Activated CD8-positive, alpha-beta memory T cell treated with anti-CD3 and anti-CD28 coated beads, Interleukin-2, amount 10 ng/mL, durations not matched to agents 7 days and 5 days (primary cell): ENCODE results near the gene TTL. TPM values are rescaled to one million over a fixed set of nuclear protein-coding genes. Genes with fewer than 3 reads are reported as not detected.
"Not testable (repeated sequence)": the region's sequence is repeated elsewhere in the genome, so short reads cannot be mapped to it uniquely, and the experiment has no call there.

Experiments
- ATAC-seq: fragments of 150-1000 bp; cut with Tn5 transposase; one replicate; pipeline ENCODE4 v1.10.0; 2021; ENCODE audit warnings: moderate library complexity
- CTCF ChIA-PET: fragments of 350-600 bp; sonication (Branson Sonifier 250); formaldehyde crosslinking; loops from one replicate; lab custom pipeline; 2021; ENCODE audit warnings: antibody characterized with exemption; lab: Charles Lee
- DNase-seq: peaks from one replicate; pipeline ENCODE4 v3.0.0-alpha.2; 2020
- H3K27ac Mint-ChIP-seq: one replicate; pipeline ENCODE4 v1.8.0; 2021; ENCODE audit warnings: mild to moderate bottlenecking, mixed read lengths
- H3K27me3 Mint-ChIP-seq: one replicate; pipeline ENCODE4 v1.8.0; 2021; ENCODE audit warnings: mixed read lengths
- H3K36me3 Mint-ChIP-seq: one replicate; pipeline ENCODE4 v1.8.0; 2021; ENCODE audit warnings: mild to moderate bottlenecking, mixed read lengths
- H3K4me1 Mint-ChIP-seq: one replicate; pipeline ENCODE4 v1.8.0; 2021; ENCODE audit warnings: mixed read lengths
- H3K4me3 Mint-ChIP-seq: one replicate; pipeline ENCODE4 v1.8.0; 2021; ENCODE audit warnings: mild to moderate bottlenecking, moderate library complexity, mixed read lengths
- H3K9me3 Mint-ChIP-seq: one replicate; pipeline ENCODE4 v1.8.0; 2022; ENCODE audit warnings: low read depth, mixed read lengths
- total RNA-seq, 2 experiments: library from RNA; stranded (reverse); gene quantifications; one replicate each; pipeline ENCODE4 v1.2.3, GENCODE V29; 2021

TTL gene
- total RNA-seq, 2 experiments from 2014 or later, result 33.0 to 41.2 TPM

DNA sequence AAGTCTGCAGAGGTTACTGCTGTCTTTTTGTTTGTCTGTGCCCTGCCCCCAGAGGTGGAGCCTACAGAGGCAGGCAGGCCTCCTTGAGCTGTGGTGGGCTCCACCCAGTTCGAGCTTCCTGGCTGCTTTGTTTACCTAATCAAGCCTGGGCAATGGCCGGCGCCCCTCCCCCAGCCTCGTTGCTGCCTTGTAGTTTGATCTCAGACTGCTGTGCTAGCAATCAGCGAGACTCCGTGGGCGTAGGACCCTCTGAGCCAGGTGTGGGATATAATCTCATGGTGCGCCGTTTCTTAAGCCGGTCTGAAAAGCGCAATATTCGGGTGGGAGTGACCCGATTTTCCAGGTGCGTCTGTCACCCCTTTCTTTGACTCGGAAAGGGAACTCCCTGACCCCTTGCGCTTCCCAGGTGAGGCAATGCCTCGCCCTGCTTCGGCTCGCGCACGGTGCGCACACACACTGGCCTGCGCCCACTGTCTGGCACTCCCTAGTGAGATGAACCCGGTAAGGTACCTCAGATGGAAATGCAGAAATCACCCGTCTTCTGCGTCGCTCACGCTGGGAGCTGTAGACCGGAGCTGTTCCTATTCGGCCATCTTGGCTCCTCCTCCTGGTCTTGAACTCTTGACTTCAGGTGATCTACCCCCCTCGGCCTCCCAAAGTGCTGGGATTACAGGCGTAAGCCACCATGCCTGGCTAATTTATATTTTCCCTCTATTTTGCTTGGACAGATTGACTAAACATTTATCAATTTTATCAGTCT lies 27.5 kb downstream of the TTL start:
- peaks cover 13% of the 10 kb centered on the region for H3K36me3 Mint-ChIP-seq
- H3K4me1 Mint-ChIP-seq, H3K27me3 Mint-ChIP-seq, H3K27ac Mint-ChIP-seq, ATAC-seq, H3K4me3 Mint-ChIP-seq, CTCF ChIA-PET, H3K9me3 Mint-ChIP-seq, DNase-seq: not testable (repeated sequence)

DNA sequence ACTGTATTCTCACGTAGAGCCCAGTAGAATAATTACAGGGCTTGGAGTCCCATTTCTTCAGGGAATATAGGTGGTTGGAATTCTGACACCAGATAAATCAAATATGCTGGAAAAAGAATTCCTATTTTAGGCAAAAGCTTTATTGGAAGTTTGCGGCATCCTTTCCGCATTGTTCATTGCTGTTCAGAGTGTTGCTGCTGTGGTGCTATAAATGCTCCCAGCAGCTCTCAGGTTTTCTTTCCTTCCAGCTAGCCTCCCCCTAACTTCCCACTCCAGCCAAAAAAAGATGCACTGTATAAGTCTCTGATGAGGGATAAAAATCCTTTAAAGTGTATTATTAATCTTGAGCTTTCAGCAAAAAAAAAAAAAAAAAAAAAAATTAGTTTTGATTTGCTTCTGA lies 34.8 kb downstream of the TTL start:
- CTCF ChIA-PET, result interaction anchor here (0.6 to 1.2 kb wide), 2 partner anchors 15 to 79 kb away, joined by 3 read pairs; no protein-coding TSS in a partner anchor
- Mint-ChIP-seq H3K4me3 (no peak overlapping the region), H3K36me3 (peaks cover 44% of the 10 kb centered on the region), H3K27ac (no peak overlapping the region), H3K9me3 (no peaks in the 10 kb centered on the region), H3K27me3 (no peaks in the 10 kb centered on the region), H3K4me1 (no peaks in the 10 kb centered on the region)
- DNase-seq (no peak), ATAC-seq (no peak)

DNA sequence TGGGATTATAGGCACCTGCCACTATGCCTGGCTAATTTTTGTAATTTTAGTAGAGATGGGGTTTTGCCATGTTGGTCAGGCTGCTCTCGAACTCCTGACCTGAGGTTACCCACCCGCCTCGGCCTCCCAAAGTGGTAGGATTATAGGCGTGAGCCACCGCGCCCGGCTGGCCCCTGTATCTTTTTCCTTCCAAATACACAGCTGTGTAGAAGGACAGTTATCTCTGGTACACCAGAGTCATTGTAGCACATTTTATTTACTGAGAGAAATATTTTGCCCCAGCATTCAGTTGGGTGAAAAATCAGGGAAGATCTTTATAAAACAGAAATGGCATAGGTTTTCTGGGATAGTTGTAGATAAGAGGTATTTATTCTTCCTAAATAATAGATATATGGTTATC lies 36.9 kb downstream of the TTL start:
- CTCF ChIA-PET, result interaction anchor here (0.7 kb wide), 1 partner anchor 59 kb away, joined by 3 read pairs; no protein-coding TSS in a partner anchor
- Mint-ChIP-seq H3K4me1 (no peaks in the 10 kb centered on the region), H3K9me3 (no peaks in the 10 kb centered on the region), H3K27ac (no peak overlapping the region), H3K36me3 (peaks cover 57% of the 10 kb centered on the region), H3K27me3 (no peaks in the 10 kb centered on the region), H3K4me3 (no peak overlapping the region)
- DNase-seq (no peak), ATAC-seq (no peak)

DNA sequence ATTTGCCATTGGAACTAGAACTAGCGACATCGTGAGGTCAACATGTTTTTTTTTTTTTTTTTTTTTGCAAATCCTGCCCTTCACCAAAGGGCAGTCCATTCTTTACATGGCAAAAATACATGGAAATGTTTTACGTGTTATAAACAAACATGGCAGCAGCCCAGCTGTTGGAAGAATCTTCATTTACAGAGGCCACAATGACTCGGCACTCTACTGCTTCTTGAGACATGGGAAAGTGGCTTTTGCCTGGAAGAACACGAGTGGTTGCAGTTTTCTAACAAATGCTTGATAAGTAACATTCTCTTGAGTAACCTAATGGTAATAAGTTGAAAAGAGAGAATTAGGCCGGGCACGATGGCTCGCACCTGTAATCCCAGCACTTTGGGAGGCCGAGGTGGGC lies 37.5 kb downstream of the TTL start:
- ATAC-seq, result no peak

DNA sequence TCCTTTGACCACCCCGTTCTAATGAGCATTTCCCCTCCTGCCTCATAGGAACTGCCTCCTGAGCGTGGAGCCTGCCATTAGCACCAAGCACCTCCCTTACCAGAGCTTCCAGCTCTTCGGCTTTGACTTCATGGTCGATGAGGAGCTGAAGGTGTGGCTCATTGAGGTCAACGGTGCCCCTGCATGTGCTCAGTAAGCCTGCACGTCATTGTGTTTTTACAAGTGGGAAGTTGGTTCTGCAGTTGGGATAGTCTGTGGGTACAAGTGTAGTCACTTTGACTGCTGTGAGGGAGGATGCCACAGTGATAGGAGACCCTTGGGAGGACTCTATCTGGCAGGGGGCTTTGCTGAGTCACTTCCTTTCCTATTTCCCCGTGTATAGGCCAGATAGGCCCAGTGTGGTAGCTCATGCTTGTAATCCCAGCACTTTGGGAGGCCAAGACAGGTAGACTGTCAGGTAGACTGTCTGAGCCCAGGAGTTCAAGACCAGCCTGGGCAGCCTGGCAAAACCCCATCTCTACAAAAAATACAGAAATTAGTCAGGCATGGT lies 38.4 kb downstream of the TTL start:
- Mint-ChIP-seq H3K4me1 (no peaks in the 10 kb centered on the region), H3K9me3 (no peaks in the 10 kb centered on the region), H3K4me3 (no peak overlapping the region), H3K27me3 (no peaks in the 10 kb centered on the region), H3K36me3 (peaks cover 51% of the 10 kb centered on the region), H3K27ac (no peak overlapping the region)
- CTCF ChIA-PET, result no interaction called here
- DNase-seq (no peak), ATAC-seq (no peak)

More for the DNA sequence above, 37.5 kb downstream of the TTL start:
- Mint-ChIP-seq H3K27me3 (no peaks in the 10 kb centered on the region), H3K36me3 (peaks cover 54% of the 10 kb centered on the region), H3K9me3 (no peaks in the 10 kb centered on the region), H3K27ac (no peak overlapping the region), H3K4me1 (no peaks in the 10 kb centered on the region), H3K4me3 (no peak overlapping the region)
- CTCF ChIA-PET, result interaction anchor here (0.7 kb wide), 1 partner anchor 58 kb away, joined by 3 read pairs; no protein-coding TSS in a partner anchor
- DNase-seq, result no peak

DNA sequence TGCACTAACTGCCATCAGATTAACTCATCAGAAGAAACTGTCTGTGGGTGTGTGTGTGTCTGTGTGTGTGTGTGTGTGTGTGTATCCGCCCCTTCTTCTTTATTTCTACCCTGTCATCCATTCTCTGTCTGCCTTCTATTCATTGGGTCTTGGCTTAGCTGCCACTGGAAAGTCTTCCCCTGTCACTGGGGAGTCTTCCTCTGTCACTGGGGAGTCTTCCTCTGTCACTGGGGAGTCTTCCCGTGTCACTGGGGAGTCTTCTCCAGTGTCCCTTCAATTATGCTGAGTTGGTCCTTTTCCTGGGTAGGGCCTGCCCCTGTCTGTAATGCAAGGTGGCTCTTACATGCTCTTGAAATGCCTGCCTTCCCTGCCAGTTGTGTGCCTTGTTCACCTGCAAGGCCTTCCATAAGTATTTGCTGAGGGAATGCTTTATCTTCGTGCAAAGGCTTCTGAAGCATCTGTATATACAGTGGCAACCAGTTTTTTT lies 41.4 kb downstream of the TTL start:
- Mint-ChIP-seq H3K4me3 (no peak overlapping the region), H3K36me3 (peaks cover 50% of the 10 kb centered on the region), H3K9me3 (no peaks in the 10 kb centered on the region), H3K4me1 (no peaks in the 10 kb centered on the region), H3K27me3 (no peaks in the 10 kb centered on the region), H3K27ac (no peak overlapping the region)
- ATAC-seq (no peak), DNase-seq (no peak)
- CTCF ChIA-PET, result no interaction called here

DNA sequence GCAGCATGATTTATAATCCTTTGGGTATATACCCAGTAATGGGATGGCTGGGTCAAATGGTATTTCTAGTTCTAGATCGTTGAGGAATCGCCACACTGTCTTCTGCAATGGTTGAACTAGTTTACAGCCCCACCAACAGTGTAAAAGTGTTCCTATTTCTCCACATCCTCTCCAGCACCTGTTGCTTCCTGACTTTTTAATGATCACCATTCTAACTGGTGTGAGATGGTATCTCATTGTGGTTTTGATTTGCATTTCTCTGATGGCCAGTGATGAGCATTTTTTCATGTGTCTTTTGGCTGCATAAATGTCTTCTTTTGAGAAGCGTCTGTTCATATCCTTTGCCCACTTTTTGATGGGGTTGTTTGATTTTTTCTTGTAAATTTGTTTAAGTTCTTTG lies 42.3 kb downstream of the TTL start:
- H3K9me3 Mint-ChIP-seq, H3K4me3 Mint-ChIP-seq, H3K27me3 Mint-ChIP-seq, H3K4me1 Mint-ChIP-seq, H3K27ac Mint-ChIP-seq, ATAC-seq, CTCF ChIA-PET, DNase-seq: not testable (repeated sequence)
- peaks cover 48% of the 10 kb centered on the region for H3K36me3 Mint-ChIP-seq

DNA sequence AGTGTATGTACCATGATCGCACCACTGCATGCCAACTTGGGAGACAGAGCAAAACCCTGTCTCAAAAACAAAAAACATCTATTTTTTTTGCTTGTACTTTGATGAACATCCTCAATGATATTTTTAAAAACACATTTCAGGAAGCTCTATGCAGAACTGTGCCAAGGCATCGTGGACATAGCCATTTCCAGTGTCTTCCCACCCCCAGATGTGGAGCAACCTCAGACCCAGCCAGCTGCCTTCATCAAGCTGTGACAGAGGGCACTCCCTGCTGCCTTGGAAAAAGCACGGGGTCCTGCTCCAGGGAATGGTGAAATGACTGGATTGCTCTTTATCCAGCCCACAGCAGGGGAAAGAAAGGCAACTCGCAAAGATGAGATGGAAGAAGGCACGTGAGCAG lies 46.6 kb downstream of the TTL start:
- Mint-ChIP-seq H3K4me3 (no peak overlapping the region), H3K9me3 (no peaks in the 10 kb centered on the region), H3K36me3 (peaks cover 29% of the 10 kb centered on the region), H3K27ac (no peak overlapping the region), H3K27me3 (no peaks in the 10 kb centered on the region), H3K4me1 (no peaks in the 10 kb centered on the region)
- CTCF ChIA-PET, result no interaction called here
- no peak for ATAC-seq
- DNase-seq, result no peak

DNA sequence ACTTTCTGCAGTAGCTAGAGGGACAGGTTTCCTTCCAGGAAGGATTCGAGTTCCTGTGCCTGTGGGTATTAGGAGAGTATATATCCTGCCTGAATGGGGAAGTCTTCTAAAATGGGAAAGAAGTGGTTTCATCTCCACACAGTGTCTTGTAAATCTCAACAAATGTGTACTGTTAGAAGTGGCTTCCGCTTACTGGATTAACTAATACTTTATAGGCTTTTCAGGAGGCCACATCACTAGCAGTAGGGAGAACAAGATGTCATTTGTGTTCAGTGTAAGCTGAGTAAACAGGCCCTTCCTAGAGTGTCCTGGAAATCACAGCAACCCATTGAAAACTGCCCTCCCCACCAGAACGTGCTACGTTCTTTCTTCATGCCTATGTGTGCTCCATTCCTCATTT lies 47.8 kb downstream of the TTL start:
- Mint-ChIP-seq H3K27me3 (no peaks in the 10 kb centered on the region), H3K4me3 (no peak overlapping the region), H3K27ac (no peak overlapping the region), H3K36me3 (peaks cover 23% of the 10 kb centered on the region), H3K4me1 (no peaks in the 10 kb centered on the region), H3K9me3 (no peaks in the 10 kb centered on the region)
- CTCF ChIA-PET, result no interaction called here
- ATAC-seq (no peak), DNase-seq (no peak)

DNA sequence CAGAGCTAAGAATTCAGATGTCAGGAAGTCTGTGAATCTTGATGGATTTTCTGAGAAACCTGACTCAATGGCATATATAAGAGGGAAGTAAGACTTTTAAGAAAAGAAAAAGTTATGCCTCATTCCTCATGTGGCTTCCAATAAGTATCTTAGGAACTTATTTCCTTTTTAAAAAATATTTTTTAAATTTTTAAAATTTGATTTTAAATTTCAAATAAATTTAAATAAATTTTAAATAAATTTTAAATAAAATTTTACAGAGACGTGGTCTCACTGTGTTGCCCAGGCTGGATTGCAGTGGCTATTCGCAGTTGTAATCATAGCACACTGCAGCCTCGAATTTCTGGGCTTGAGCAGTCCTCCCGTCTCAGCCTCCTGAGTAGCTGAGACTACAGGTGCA lies 48.8 kb downstream of the TTL start:
- Mint-ChIP-seq H3K27ac (no peak overlapping the region), H3K27me3 (no peaks in the 10 kb centered on the region), H3K9me3 (no peaks in the 10 kb centered on the region), H3K36me3 (peaks cover 21% of the 10 kb centered on the region), H3K4me3 (no peak overlapping the region), H3K4me1 (no peaks in the 10 kb centered on the region)
- CTCF ChIA-PET, result no interaction called here
- ATAC-seq (no peak), DNase-seq (no peak)

DNA sequence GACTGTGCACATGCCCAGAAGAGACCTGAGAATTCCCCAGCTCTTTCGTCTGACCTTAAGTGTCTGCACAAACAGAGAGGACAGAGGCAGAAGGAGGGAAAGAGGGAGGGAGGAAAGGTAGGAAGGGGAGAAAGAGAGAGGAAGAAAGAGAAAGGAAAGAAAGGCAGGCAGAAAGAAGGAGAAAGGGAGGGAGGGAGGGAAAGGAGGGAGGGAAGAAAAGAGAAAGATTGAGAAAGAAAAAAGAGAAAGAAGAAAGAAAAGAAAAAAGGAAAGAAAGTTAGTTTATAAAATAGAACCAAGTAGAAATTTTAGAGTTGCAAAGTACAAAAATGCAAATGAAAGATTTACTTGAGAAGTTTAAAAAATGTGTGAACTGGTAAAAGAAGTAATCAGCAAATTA lies 52.9 kb downstream of the TTL start:
- no peaks in the 10 kb centered on the region for H3K9me3 Mint-ChIP-seq
- CTCF ChIA-PET, result interaction anchor here (1.5 kb wide), 1 partner anchor 54 kb away, joined by 5 read pairs; no protein-coding TSS in a partner anchor
- DNase-seq, result no peak
- peaks cover 10% of the 10 kb centered on the region for H3K36me3 Mint-ChIP-seq
- no peaks in the 10 kb centered on the region for H3K27me3 Mint-ChIP-seq
- H3K4me1 Mint-ChIP-seq, result no peaks in the 10 kb centered on the region
- no peak overlapping the region for H3K27ac Mint-ChIP-seq
- no peak overlapping the region for H3K4me3 Mint-ChIP-seq
- ATAC-seq, result no peak

DNA sequence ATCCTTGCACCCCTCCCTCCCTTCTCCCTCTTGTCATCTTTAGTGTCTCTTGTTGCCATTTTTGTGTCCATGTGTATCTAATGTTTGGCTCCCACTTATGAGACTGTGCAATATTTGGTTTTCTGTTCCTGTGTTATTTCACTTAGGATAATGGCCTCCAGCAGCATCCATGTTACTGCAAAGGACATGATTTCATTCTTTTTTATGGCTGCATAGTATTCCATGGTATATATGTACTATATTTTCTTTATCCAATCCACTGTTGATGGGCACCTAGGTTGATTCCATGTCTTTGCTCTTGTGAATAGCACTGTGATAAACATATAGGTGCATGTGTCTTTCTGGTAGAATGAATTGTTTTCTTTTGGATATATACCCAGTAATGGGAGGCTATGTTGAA lies 54.7 kb downstream of the TTL start:
- H3K9me3 Mint-ChIP-seq, H3K27ac Mint-ChIP-seq, H3K36me3 Mint-ChIP-seq, H3K27me3 Mint-ChIP-seq, ATAC-seq, H3K4me3 Mint-ChIP-seq, DNase-seq: not testable (repeated sequence)
- H3K4me1 Mint-ChIP-seq, result peaks cover 12% of the 10 kb centered on the region
- CTCF ChIA-PET, result interaction anchor here (0.6 kb wide), 1 partner anchor 56 kb away, joined by 3 read pairs; no protein-coding TSS in a partner anchor

DNA sequence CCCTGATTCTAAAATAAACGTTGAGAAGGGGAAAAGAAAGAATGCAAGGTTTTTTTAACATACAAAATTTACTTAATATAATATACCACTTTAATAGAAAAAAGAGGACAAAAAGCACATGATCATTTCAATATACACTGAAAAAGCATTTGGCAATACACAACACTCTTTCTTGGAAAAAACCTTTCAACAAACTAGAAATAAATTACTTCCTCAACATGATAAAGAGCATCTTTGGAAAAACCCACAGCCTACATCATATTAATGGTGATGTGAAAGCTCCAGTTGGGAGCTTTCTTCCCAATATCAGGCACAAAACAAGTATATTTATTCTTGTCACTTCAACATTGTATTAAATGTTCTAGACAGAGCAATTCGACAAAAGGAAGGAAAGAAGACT lies 57.4 kb downstream of the TTL start:
- no peaks in the 10 kb centered on the region for H3K9me3 Mint-ChIP-seq
- no peak overlapping the region for H3K27ac Mint-ChIP-seq
- CTCF ChIA-PET, result no interaction called here
- peaks cover 12% of the 10 kb centered on the region for H3K4me1 Mint-ChIP-seq
- H3K27me3 Mint-ChIP-seq, result no peaks in the 10 kb centered on the region
- H3K4me3 Mint-ChIP-seq, result no peak overlapping the region
- DNase-seq (no peak), ATAC-seq (no peak)
- peaks cover 2% of the 10 kb centered on the region for H3K36me3 Mint-ChIP-seq

DNA sequence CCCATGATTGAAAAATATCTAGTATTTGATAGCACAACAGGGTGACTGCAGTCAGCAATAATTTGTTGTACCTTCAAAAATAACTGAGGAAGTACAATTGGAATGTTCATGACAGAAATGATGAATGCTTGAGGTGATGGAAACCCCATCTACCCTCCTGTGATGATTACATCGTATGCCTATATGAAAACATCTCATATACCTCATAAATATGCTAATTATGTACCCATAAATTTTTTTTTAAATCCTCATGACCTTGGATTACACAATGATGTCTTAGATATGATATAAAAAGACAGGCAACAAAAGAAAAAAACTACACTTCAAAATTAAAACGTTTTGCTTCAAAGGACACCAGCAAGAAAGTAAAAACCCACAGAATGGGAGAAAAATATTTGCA lies 59.0 kb downstream of the TTL start:
- no peak for ATAC-seq
- no peak overlapping the region for H3K27ac Mint-ChIP-seq
- H3K4me3 Mint-ChIP-seq, result no peak overlapping the region
- H3K4me1 Mint-ChIP-seq, result peaks cover 22% of the 10 kb centered on the region
- CTCF ChIA-PET, result no interaction called here
- no peak for DNase-seq
- no peaks in the 10 kb centered on the region for H3K36me3 Mint-ChIP-seq
- no peaks in the 10 kb centered on the region for H3K27me3 Mint-ChIP-seq
- H3K9me3 Mint-ChIP-seq, result no peaks in the 10 kb centered on the region
